Stimulated activated CD4-positive, alpha-beta T cell treated with anti-CD3 and anti-CD28 coated beads, Interleukin-4, amount 100 ng/mL, for 48 hours (primary cell): Measurements from ENCODE around the gene TK2.

Experiments used
- DNase-seq, 2 donors: peaks; one replicate each; pipeline ENCODE4 v3.0.0-alpha.2; 2020; ENCODE audit warnings: low read depth in 2 of 2

Gene TK2

DNA sequence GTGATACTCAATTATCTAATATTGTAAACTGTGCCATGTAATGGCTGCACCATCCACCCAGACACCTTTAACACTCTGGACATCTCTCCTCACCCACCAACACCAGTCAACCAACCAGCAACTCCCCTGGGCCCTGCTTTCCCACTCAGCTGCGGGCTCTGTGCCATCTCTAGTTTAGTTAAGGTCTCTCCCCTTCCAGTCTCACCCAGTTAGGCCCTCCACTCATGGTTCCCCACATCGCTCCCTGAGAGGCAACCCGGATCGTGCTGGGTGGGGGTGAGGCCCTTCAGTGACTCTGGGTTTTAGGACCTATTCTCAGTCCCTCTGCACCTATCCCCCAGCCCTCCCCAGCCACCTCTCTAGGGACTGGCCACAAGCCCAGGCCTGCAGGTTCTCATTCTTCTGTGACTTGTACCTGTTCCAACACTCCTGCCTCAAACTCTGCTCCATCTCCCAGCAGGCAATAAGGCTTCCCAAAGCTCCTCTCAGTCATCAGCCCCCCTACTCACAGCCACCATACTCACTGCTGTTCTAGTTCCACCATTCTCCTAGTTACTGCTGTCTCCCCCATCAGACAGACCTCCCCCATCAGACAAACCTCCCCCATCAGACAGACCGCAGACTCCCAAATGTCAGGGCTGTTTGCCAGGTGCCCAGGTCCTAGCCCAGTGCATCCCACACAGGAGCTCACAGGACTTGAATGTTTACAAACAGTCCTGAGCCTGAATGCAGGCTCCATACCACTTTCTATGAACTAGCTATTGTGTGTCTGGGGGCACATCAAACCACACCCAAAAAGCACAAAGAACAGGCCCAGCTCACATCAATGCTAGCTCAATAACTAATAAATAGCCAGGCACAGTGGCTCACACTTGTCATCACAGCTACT lies 2.6 kb downstream of the TK2 start:
- DNase-seq: no peak

DNA sequence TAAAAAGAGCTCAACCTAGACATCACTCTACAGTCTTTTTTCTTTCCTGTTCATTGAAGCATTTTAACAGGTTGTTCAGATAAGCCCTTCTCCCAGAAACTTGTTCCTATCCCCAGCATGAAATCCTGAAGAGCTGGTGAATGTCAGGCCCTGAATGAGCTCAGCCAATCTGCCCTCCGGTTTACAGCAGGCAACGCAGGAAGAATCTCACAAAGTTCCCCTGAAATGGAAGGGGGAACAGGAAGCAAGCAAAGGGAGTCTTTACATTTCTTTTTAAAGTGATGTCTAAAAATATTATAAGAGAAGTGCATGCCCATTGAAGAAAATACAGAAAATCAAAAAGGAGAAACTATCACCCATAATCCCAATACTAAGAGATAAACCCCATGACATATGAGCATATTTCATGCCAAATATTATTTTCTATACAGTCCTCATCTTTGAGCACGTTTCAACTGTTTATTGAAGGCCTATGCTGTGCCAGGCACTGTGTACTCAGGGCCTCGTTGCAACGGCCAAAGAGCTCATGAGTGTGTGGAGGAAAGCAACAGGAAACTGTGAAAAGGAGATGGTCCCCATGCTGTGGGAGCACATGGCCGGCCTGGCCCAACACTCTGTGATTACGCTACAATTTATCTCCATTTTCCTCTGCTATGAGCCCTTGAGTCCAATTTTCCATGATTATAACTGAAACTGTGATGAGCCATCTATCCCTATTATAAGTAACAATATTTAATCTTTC lies 5.7 kb downstream of the TK2 start:
- DNase-seq: no peak

DNA sequence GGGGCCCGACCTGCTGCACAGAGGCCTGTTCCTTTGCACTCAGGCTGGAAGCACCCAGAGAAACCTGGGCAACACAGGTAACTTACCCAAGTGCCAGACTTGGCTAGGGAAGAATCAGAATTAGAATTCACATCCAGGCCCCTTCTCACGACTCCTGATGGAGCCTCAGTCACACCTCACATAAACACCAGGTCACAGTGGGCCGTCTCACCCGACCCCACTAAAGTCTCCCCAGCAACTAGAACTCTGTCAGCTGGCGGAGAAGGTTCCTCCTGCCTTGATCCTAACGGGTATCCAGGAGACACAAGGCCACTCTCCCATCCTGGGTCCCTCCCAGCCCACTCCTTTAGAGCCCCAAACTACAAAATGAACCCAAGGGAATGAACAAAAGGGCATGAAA lies 6.4 kb downstream of the TK2 start:
- DNase-seq: no peak

DNA sequence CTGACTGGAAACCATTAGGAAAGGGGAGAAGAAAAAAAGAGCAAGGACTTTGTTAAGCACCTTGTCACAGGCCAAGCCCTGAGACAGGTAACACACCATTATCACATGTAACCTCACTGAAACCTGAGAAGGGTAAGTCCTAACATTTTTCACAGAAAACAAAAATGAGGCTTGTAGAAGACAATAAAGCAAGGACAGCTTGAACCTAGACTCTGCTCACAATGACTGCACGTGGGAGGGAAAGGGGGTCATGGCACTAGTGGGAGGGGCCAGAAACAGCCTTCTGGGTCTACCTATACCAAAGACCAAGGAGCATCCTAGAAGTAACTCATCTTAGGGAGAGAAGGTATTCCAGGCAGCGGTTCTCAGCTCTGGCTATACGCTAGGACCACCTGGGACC lies 7.5 kb downstream of the TK2 start:
- DNase-seq: no peak

DNA sequence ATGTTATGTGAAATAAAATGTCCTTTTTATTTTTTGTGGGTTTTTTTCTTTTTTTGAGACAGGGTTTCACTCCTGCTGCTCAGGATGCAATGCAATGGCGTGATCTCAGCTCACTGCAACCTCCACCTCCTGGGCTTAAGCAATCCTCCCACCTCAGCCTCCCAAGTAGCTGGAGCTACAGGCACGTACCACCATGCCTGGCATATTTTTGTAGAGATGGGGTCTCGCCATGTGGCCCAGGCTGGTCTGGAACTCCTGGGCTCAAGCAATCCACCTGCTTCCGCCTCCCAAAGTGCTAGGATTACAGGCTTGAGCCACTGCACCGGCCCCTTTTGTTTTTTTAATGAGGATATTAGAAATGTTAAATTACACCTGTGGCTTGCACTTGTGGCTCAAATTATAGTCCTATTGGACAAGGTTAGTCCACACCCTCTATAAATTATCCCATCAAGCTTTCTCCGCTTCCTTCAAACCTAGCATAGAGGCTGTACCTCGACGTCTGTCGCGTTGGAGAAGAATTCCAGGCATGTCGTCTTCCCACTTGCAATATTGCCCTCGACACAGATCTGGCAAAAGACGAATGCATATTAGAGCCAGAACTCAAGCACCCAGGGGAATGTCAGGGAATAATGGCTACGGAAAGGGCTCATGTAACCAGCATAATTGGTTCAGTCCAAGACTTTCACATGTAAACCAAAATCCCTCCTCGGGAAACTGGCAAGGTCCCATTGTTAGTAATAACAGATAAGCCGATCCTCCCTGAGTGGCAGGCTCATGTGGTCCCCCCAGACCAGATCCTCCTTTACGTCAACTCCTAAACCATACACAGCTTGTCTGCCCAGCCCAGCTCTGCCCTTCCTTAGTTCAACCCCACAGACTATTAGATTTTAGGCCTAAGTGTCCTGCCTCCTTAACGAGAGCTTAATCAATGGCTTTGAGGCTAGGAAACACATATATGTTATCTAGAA lies 8.2 kb downstream of the TK2 start:
- no peak for DNase-seq

DNA sequence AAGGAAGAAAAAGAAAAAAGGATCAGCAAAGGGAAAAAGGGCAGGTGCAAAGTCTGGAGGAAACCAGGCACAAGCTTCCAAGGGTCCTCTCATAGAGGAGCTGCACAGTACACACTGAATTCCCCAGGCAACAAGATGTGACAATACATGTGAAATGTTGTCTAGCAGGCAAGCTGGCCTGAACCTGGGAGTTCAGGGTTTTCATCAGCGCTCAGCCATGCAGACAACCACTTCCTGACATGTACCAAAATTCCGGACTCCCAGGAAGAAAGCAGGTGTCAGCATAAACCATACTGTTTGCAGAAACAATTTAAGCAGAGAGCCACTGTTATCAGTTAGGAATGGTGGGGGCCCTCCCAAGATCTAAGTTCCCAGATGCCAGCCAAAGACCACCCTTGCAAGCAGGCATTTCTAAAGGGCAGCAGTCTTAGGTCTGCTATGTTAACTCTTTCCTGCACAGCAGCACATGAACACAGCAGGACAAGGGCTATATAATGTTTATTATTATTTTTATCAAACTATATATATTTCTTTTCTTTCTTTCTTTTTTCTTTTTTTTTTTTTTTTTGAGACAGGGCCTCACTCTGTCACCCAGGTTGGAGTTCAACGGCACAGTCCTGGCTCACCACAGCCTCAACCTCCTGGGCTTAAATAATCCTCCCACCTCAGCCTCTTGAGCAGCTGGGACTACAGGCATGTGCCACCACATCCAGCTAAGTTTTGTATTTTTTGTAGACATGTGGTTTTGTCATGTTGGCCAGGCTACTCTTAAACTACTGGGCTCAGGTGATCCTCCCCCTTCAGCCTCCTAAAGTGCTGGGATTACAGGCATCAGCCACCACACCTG lies 10.1 kb downstream of the TK2 start:
- DNase-seq: no peak

DNA sequence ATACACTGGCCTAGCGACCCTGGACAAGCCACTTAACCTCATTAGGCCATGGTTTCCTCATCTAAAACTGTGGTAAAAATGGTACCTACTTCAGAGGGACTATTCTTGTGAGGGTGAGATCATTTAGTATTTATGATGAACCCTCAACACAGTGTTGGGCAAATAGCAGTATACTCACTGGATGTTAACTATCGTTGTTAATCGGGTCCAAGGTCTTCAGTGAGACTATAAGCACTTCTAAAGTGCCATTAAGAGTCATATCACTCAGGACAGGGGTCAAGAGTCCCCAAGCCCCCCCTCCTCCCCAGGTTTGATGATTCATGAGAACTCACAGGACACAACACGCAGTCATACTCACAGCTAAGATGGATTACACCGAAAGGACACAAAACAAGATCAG lies 11.0 kb downstream of the TK2 start:
- DNase-seq: no peak

DNA sequence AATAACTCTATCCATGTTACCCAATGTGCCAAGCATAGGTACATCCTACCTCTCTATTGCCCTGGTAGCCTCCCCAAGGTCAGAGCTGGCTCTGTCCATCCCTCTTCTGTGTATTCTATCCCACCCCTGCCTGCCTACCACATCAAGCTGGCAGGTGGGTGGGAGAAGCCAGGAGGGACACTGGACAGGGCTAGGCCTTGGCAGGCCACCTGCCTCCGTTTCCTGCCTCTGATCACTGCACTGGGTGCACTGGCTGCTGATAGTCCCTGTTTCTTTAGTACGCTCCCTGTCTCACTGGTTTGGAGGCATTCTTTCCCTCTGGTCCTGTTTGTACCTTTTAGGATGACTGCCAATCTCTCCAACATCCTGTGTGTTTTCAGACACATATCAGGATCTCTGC lies 12.7 kb downstream of the TK2 start:
- DNase-seq: no peak

DNA sequence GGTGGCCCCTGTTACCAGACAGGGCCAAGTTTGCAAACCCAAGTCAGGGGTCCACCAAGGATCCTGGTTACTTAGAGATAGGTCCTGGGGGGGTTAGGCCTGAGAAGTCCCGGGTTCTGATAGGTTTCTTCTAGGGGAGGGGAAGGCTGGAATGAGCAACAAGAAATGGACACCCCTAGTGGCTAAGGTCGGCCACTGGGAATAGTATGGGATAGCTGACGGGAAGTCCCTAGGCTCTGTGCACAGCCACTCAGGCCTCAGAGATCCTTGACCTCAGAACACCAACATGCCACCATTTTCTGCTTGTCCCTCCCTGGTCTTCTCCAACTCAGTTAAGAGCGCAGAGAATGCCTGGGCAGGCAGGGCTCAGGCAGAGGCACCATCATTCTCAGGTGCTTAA lies 13.4 kb downstream of the TK2 start:
- DNase-seq: no peak

DNA sequence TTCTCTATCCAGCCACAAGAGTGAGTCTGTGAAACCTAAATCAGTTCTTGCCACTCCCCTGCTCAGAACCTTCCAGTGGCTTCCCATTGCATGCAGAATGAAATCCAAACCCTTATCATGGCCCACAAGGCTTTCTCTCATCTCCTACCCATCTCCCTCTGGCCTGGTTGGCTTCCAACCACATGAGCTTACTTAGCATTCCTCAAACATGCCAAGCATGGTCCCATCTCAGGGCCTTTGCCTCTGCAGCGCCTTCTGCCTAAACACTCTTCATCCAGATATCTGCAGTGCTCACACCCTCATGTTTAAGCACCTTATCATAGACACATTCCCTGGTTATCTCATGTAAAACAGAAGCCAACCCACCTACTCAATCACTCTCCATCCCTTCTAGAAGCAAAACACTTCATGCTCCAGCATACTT lies 15.5 kb downstream of the TK2 start:
- no peak for DNase-seq

DNA sequence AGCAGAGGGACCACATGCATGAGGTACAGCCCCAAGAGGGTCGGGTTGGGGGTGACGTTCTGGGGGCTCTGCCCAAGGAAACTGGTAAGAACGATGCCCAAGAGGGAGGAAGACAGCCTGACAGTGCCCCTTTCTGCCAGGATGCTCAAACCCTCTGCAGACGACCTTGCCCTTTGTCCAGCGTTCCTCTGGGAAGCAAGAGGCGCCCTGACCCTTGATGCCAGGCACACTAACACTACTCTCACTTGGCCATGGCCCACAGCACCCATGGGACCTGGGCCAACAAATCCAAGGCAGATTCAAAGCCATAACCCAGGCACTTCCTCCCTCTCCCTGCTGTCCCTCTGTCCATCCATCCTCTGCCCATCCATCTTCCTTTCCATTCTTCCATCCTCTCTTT lies 20.4 kb downstream of the TK2 start:
- no peak for DNase-seq

DNA sequence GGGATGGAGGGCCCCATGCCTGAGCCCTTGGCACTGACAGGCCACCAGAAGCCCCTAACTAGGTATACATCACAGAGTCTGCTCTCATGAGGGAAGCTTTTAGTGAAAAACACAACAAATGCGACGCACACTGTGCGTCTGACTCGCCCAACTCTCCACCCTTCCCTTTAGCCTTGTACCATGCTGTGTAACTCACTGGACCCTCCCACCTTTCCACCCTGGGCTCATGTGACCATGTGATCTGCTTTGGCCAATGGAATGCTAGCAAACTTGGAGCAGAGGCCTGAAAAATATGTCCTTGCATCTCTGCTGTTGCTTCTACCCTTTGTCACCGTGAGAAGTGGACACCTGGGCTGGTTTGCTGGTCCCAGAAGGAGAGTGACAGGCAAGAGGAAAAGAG lies 21.6 kb downstream of the TK2 start:
- no peak for DNase-seq

DNA sequence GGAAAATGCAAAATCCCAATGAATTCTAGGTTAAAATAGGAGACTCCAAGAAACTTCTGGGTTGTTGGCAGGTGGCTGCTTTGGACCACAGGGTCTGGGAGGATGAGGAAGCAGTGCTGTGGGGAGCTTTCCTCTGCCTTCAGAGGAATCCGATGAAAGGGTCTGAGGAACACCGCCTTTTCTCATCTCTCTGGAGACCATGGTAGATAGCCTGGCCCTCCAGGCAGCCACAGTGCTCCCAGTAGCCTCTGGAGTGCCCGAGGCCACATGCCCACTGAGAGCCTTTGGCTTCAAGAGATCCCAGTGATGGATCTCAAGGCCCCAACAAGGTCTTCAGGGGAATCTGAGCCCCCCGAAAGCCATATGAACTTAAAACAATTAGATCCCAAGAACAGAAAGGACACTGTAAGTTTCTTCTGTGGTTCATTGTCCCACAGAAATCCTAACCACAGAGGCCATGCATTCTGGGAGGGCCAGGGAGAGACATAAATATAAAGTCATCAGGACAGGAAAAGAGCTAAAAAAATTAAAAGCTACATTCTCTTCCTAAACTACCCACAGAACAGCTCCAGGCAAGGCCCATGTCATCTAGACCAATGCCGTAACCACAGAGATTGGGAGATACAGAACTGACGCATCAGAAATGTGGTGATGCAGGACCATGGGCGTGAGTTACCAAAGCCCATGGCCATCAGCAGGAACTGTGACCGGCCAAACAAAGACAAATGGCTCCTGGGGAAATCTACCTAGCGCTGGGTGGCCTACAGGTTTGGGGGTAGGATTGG lies 24.3 kb downstream of the TK2 start:
- no peak for DNase-seq

DNA sequence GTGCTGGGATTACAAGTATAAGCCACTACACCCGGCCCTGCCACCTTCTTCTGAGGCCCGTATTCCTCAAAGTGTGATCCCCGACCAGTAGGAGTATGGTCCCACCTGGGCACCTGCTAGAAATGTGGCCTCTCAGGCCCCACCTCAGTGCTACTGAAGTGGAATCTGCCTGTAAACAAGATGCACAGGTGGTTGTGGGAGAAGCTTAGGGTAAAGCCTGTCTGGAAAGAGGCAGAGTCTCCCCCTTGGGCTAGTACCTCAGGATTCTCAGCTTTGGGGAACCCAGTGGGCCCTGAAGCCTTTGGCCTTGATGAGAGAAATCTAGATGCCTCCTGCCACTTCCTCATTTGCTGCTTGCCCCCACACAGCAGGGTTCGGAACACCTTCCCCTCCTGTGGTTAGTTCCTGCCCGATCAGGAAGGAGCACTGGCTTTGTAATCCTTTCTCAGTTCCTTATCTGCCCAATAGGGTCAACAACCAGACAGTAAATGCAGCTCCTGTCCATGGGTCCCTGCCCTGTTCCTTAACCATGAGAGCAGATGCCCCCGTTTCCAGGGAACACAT lies 25.2 kb downstream of the TK2 start:
- no peak for DNase-seq

DNA sequence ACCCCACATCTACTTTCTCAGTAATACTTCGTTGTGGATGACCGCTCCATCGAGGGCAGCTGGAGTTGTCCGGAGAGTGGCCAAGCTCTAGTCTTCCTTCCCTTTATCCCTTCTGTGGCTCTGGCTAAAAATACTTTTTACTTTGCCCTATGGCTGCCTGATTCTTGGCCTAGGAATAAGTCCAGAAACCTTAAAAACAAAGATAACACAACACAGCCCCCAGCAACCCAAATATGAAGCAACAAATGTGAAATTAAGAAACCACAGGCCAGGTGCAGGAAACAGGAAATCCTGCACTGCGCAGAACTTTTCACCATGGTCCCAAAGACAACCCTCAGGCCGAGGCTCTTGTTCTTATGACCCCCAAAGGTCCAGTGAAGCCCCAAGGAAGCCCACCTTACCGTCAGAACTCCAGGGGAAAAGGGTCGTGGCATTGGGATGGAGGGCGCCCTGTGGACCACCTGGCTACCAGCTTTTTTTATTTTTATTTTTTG lies 26.0 kb downstream of the TK2 start:
- DNase-seq: no peak

DNA sequence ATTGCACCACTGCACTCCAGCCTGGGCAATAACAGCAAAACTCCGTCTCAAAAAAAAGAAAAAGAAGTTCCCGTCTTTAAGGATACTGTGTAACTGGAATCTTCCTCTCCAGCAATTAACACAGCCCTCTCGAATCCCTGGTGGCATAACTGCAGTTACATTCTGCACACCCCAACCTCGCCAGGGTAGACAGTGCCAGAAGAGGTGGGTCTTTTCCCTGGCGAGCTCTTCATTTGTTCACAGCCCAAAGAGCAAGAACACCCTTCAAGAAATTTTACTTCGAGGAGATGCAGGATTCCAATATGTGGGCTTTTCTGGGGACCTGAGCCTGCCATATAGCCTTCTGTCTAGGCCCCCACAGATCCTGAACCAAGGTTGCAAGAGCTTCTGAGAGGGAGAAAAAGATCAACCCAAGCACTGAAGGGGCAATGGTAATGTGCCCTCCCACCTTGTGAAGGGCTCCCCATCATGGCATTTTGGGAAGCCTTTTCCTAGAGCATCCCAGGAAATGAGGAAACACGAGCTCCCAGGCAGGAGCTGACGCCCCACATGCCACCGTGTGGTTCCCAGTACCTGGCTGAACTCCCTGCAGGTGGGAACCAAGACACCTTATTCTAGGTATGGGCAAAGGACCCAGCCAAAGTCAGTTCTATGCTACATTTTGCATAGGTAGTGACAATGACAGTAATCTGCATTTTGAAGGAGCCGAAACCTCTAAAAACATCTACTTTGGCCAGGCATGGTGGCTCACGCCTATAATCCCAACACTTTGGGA lies 26.9 kb downstream of the TK2 start:
- no peak for DNase-seq

DNA sequence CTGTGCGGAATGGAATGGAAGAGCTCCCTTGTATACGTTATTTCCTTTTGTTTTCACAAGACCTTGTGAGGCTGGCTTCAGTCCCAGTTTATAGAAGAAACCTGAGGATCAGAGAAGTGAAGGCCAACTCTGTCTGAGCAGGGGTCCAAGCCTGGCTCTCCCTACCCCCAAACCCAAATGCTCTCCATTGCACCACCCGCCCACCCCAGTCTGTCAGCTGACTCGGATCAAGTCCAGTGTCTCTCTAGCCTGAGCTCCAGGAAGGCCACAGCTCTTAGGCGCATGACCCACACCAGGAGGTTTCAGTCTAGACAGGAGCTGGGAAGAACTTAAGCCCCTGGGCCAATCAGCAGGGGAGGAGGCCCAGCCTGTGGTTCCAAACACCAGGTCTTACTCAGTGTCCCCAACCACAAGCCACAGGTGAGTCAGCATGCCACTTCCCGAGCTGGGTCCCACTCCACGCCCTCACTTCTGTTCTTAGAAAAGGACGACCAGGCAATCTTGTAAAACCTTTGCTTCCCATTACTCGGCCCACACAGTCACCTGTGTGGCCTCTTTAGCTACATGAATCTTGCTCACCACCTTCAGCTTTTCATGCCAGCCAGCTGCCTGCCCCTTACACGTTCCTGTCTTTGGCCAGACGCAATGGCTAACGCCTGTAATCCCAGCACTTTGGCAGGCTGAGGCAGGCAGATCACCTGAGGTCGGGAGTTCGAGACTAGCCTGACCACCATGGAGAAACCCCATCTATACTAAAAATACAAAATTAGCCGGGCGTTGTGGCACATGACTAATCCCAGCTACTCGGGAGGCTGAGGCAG lies 27.8 kb downstream of the TK2 start:
- peak; percentile 86 to 95 for DNase-seq

DNA sequence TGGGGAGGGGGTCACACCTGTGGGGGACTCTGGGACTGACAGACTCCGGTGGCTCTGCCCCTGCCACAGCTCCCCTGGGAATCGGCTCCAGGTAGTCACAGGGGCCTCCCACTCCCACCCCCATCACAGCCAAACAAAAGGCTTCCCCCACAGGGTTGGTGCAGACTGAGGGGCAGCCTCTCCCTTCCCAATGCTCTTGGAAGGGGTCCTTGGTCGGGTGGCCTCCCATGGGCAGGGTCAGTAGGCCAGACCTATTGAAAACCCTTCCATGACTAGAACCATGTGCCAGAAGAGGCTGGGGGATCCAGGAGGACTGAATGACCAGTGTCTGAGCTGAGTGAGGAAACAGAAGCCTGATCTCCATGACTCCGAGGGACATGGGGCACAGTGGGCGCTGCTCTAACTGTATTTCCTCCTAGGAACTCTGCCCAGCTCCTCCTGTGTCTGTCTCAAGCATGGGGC lies 28.6 kb downstream of the TK2 start:
- no peak for DNase-seq
